ENCODE measurements around the gene TBC1D23. TPM values are rescaled to one million over a fixed set of nuclear protein-coding genes. Genes with fewer than 3 reads are reported as not detected.

The TBC1D23 gene
- total and polyA plus RNA-seq, 2 of the 13 experiments (the other 11 are each of a cell fraction or from before 2014, with no cell fraction given): 28.7 to 35.4 TPM

GRCh38 chr3:100260685-100261484 lies at the start of gene TBC1D23 (continued):
- TF ChIP-seq CEBPZ (IDR thresholded peaks at IDR 0.05; ENCODE audit: low read length): no peak
- TF ChIP-seq NFYC (CRISPR knock-in tag; IDR thresholded peaks at IDR 0.05): peak; percentile 68
- TF ChIP-seq IKZF5 (CRISPR knock-in tag; IDR thresholded peaks at IDR 0.05): peak; percentile 55; the same call in 1 of the 2 replicates
- TF ChIP-seq USF2 (IDR thresholded peaks at IDR 0.05; ENCODE audit: low read depth, low read length): no peak
- no peak; the same call in 1 of the 2 replicates for TF ChIP-seq USF2 (CRISPR knock-in tag; IDR thresholded peaks at IDR 0.05; ENCODE audit: borderline replicate concordance)
- no peak for TF ChIP-seq ZNF282 (IDR thresholded peaks at IDR 0.05; ENCODE audit: partially characterized antibody)
- TF ChIP-seq KMT2A (CRISPR knock-in tag; IDR thresholded peaks at IDR 0.05): peak; percentile 83; the same call in 1 of the 2 replicates
- no peak for TF ChIP-seq AKAP8 (CRISPR knock-in tag; IDR thresholded peaks at IDR 0.05)
- TF ChIP-seq, protein P1, sequence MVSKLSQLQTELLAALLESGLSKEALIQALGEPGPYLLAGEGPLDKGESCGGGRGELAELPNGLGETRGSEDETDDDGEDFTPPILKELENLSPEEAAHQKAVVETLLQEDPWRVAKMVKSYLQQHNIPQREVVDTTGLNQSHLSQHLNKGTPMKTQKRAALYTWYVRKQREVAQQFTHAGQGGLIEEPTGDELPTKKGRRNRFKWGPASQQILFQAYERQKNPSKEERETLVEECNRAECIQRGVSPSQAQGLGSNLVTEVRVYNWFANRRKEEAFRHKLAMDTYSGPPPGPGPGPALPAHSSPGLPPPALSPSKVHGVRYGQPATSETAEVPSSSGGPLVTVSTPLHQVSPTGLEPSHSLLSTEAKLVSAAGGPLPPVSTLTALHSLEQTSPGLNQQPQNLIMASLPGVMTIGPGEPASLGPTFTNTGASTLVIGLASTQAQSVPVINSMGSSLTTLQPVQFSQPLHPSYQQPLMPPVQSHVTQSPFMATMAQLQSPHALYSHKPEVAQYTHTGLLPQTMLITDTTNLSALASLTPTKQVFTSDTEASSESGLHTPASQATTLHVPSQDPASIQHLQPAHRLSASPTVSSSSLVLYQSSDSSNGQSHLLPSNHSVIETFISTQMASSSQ (IDR thresholded peaks at IDR 0.05; ENCODE audit: low read depth): 0 out of 2 replicates have a peak, but pooled peaks have one; percentile 36
- TF ChIP-seq, protein P1 (CRISPR knock-in tag; IDR thresholded peaks at IDR 0.05; ENCODE audit: borderline replicate concordance): peak; percentile 60; the same call in 1 of the 2 replicates
- peak; percentile 30 for TF ChIP-seq ISL2 (CRISPR knock-in tag; IDR thresholded peaks at IDR 0.05)
- TF ChIP-seq ZNF777 (CRISPR knock-in tag; IDR thresholded peaks at IDR 0.05): peak; percentile 73
- TF ChIP-seq SP1 (IDR thresholded peaks at IDR 0.05): no peak
- TF ChIP-seq SP1 (CRISPR knock-in tag; IDR thresholded peaks at IDR 0.05): peak; percentile 93
- TF ChIP-seq KLF15 (CRISPR knock-in tag; IDR thresholded peaks at IDR 0.05; ENCODE audit: borderline replicate concordance): peak; percentile 90; the same call in 1 of the 2 replicates

Data from HepG2 (cell line).